NCI-H187 (cell line): ENCODE data around the gene S100A14.

ENCODE experiments used
- DNase-seq, 2 experiments: peaks; one replicate each; lab custom pipeline; 2025; lab: John Stamatoyannopoulos, UW

S100A14 gene

DNA sequence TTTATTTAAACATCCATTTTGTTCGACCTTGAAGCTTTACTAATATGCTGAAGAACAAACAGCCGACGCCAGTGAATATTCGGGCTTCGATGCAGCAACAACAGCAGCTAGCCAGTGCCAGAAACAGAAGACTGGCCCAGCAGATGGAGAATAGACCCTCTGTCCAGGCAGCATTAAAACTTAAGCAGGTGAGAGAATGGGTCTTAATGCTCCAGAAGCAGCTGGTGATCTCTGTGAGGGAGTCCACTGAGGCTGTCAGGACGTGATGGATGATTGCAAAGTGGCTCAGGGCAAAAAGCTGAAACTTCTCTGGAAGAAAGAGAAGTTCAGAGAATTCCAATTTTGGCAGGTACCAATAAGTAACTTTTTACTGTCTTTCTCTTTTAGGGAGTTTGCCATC is 22.1 kb upstream of the S100A14 start:
- no peak for DNase-seq

DNA sequence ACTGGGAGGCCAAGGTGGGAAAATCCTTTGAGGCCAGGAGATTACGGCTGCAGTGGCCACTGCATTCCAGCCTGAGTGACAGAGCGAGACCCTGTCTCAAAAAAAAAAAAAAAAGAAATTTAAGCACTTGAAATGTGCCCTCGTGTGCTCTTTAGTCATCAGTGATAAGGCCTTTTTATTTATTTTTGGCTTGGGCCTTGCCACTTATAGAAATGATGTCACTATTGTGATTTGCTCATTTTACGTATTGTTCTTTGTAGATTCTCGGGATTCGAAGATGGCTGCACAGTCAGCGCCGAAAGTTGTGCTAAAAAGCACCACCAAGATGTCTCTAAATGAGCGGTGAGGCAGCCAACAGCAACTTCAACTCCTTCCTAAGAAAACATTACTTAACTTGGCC is 20.2 kb upstream of the S100A14 start:
- no peak for DNase-seq

DNA sequence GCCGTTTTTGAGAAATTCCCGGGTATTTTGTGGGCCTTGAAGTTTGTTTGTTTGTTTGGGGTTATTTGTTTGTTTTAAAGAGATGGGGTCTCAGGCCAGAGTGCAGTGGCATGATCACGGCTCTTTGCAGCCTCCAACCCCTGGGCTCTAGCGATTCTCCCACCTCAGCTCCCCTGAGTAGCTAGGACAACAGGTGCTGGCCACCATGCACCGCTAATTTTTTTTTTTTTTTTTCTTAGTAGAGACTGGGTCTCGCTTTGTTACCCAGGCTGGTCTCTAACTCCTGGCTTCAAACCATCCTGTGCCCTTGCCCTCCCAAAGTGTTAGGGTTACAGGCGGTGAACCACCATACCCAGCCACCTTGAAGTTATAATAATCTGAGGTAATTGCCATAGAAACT is 19.7 kb upstream of the S100A14 start:
- DNase-seq = no peak

DNA sequence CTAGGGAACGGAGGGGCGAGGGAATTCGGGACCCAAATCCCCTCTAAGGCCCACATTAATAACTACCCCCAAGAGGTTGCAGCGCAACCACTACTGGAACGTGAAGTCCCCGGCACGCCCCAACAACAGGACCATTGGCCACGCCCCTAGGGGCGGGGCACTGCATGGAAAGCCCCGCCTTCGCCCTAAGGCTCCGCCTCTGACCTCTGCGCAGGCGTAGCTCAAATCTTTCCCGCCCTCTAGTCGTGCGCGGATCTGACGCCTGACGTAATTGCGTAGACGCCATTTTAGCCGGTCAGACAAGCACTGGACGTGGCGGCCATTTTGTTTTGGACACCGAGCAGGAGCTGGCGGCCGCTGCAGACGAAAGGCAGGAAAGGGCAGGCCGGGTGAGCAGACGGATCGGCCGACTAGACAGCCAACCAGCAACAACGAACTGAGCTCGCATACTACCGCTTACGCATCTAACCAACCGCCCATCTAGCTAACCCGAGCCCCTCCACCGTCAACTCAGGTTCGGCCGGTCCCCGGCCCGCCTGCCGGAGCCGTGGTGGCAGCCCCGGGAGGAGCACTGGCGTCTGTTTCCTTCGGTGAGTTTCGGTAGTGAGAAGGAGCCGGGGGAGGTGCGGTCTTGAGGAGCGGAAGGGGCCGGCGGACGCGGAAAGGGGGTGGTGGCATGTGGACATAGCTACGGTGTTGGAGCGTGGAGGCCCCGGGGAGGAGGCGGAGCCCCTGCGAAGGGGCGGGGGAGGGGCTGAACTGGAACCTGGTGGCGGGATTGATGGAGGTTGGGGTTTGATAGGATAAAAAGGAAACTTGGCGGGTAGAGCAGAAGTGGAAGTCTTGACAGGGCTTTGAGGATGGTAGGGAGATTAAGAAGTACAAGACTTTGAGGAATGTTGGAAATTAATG is 17.9 kb upstream of the S100A14 start, which contains the start of gene CHTOP:
Gene CHTOP (plus strand): TSS at position 313 of the 912 bp plus-strand sequence. CDS start 2,523 bp downstream, outside the sequence.
- DNase-seq = peak; percentile 100

DNA sequence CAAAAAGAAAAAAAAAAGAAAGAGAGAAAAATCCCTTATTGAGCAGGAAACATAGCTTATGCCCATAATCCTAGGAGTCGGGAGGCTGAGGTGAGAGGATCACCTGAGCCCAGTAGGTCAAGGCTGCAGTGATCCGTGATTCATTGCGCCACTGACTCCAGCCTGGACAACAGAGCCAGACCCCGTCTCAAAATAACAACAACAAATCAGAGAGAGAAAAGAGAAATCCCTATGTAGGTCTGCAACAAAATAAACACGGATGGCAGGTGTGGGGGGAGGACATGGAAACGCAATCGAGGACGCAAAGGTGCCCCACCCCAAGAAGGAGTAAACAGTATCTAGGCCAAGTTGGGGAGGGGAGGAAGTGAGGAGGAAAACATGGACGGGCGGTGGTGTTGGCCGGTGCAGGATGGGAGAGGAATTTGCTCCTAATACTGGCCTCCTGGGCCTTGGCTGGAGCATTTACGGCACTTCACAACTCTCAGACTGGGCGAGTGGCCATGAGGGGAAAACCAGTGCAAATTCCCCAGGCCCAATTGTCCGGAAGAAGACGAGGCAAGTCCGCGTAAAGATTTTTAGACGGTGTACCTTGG is 17.1 kb upstream of the S100A14 start:
- no peak for DNase-seq

DNA sequence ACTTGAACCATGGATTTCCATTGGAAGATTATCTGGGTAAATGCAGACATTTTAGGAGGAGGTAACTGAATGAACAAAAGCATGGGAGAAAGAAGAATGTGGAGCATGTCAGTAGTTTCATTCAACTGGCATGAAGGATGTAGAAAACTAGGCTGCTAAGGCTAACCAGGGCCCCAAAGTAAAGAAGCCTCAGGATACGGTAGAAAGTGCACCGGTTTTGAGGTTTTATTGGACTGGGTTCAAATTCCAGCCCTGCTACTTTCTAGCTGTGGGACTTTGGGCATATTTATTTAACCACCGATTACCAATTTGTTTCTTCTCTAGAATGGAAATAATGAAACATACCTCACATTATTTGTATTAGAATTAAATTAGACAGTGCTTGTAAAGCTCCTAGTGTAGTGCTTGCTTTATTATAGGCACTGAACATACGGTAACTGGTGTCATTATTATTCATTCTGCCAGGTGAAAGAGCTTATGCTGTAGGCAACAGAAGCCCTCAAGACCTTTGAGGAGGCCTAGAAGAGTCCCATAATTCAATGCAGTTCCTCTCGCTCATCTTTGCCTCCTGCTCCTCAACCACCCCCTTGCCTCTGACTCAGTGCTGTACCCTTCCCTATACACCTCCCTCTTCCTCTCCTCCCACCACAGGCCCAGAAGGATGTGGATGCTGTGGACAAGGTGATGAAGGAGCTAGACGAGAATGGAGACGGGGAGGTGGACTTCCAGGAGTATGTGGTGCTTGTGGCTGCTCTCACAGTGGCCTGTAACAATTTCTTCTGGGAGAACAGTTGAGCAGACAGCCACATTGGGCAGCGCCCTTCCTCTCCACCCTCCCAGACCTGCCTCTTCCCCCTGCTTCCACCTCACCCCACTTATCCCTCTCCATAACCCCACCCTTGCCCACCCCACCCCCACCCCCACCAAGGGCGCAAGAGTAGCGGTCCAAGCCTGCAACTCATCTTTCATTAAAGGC is 15.2 kb upstream of the S100A14 start:
- DNase-seq = no peak

DNA sequence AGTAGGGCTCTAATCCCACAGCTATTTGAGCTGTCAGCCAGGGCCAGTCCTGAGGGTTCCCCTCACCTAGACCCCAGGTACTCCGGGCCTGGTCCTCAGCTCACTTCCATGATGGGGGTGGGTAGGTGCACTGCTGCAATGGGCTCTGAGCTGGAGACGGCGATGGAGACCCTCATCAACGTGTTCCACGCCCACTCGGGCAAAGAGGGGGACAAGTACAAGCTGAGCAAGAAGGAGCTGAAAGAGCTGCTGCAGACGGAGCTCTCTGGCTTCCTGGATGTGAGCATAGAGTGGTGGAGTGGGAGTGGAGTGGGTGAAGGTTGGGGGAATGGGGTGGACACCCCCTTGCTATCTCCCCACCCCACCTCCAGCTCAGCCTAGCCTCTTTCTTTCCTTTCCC is 14.3 kb upstream of the S100A14 start:
- no peak for DNase-seq

DNA sequence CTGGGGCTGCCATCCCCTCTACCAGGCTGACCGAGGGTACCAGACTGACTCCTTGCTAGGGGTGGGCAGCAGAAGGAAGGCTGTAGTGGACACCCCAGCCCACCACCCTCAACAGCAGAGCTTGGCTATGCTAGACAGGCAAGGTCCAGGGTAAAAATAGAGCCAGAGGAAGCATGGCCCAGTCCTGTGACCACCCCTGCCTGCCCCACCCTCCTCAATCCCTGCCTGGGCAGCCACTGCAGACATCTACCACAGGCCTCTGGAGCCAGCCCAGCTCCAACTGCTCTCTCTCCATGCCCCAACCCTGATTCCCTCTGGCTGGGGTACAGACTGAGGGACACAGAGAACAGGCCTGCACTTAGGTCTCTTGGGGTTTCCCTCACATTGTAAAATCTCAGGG is 13.8 kb upstream of the S100A14 start:
- no peak for DNase-seq

DNA sequence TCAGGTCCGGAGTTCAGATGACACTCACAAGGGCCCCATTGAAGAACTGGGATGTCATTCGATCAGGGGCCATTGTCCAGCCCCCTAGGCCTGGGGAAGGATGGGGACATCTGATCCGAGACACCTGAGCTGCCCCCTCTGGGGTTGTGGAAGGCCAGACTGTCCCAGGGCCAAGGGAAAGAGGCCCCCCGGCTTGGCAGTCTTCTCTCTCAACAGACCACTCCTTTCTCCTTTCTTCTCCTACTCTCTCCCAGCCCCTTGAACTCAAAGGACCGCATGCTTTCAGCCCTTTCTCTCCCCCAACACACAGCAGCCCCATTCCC is 13.2 kb upstream of the S100A14 start:
- DNase-seq = no peak

DNA sequence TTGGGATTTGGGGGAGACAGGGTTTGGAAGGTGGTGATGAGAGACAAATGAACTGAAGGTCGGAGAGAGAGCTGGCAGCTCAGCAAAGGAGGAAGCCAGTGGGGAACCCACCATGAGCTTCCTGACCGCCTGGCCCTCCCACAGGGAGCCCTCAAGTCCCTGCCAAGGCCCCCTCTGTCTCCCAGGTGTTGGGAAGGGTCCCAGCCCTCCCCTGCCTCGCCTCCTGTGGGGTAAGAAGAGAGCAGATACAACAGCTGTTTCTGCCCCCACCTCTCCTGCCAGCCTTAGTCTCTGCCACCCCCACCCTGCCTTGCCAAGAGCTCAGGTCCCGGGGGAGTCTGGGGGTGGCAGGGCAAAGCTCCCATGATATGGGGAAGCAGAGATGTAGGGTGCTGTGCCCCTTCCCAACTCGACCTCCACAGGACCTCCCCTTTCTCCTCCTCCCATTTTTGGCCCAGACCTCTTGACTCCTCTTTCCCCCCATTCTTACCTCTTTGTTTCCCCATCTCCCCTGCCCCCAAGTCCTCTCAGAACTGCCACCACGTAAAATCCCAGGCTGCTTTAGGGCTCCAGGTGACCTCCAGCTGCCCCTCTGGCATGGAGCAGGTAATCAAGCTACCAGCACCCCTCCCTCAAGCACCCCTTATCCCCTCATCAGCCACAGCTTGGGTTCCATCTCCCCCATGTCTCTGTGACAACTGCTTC is 12.7 kb upstream of the S100A14 start:
- DNase-seq = no peak

DNA sequence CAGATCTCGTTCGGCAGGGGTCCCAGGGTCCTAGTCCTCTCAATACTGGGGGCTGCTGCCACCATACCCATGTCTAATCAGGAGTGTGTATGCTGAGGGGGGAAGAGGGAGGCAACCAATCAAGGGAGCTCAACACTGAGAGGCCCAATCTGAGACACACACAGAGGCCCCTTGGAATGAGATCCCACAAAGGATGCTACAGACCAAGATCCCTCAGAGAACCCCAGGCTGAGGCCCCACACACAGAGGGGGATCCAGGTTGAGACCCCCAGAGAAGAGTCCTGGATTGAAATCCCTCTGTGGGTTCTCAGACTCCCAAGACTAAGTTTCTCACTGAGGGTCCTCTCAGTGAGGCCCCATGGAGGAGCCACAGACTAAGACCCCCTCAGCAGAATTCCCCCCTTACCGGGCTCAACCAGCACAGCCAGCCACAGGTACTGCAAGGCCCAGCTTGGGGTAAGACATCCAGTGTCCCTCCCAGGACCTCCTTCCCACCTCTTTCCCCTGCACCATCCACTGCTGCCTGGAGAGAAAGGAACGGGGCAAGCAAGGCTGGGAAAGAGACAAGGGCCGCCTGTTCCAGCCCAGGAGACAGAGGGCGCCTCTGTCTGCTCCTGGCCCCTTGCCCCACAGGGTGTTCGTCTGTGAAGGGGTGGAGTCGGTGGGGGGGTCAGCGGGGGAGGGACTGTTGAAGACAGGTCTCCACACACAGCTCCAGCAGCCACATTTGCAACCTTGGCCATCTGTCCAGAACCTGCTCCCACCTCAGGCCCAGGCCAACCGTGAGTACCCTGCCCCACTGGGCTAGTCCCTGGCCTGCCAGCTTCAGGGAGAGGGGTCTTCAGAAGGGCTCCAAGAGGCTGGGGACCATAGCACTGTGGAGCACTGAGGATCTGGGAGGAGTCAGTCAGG is 11.8 kb upstream of the S100A14 start, which contains the start of gene S100A1:
Gene S100A1 (plus strand): TSS at position 720 of the 912 bp plus-strand sequence. CDS start 2,088 bp downstream, outside the sequence.
- DNase-seq = no peak

DNA sequence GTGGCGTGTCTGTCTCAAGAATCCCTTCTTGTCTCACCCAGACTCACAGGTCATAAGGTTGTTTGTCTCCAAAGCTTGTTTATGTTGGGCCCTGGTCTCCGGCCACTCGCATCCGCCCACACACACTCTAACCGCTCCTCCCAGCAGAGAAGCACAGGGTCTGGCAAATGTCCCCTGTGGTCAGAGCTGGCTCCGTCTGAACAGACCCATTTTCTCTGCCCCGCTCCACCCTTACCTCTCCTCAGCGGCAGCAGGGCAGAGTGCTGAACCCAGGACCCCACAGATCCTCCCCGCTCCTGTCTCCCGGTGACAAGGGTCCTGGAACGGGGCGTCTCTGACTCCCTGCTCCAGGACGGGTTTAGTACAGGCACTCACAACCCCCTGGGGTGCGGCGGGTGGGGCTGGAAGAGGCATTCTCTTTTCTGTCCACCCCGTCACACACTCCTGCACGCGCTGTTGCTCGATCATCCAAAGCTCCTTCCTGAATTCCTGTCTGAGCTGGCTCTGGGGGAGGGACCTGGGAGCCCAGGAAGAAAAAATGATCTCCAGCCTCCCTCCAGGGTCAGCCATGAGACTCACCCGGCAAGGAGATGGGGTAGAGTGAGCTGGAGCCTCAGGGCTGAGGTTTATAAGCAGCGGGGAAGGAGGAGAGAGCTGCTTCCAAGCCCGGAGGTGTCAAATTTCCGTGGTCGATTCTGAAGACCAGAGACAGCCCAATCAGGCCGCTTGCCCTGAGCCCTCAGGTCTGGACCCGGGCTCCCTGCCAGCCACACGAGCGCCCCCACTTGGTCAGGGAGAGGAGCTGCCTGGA is 11.0 kb upstream of the S100A14 start, which contains the start of gene S100A13:
Gene S100A13 (minus strand): TSS at position 602 of the 811 bp plus-strand sequence. CDS start 1,033 bp downstream, outside the sequence.
- DNase-seq = peak; percentile 97 to 98

DNA sequence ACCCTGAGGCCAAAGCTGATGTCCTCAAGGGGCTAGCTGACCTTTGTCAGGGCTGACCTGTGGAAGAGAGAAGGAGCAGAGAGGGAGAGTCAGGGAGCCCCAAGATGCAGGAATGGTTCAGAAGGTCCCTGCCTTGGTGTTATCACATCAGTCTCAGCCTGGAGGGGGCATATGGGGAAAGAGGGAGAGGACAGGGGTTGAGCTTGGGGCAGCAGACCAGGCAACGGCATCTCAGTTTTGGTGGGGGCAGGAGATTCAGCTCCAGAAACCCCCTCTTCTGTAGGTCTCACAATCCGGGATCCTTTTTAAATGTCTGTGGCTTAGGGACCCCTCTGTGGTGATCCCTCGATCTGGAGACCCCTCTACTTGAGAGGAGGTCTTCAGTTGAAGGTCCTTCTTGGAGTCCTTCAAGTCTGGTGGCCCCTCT is 10.4 kb upstream of the S100A14 start:
- DNase-seq = no peak

DNA sequence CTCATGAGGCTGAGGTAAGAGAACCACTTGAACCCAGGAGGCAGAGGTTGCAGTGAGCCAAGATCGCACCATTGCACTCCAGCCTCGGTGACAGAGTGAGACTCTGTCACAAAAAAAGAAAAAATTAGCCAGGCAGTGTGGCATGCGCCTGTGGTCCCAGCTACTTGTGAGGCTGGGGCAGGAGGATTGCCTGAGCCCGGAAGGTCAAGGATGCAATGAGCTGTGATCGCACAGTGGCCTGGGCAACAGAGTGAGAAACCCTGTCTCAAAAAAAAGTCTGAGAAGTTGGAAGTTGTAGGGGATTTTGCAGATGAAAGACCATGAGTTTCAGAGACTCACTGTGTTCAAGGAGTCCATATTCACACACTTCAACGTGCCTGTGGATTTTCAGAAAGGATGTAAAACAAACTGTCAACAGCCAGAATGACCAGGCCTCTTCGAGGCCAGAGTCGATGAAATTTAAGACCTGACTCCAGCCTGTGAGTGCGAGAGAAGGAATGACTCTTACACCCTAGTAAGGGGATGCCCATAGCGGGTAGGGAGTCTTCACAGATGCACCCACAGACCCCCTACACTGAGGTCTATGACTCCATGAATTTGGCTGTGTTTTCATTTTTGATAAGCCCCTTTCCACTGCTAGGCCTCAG is 9.0 kb upstream of the S100A14 start:
- DNase-seq = no peak

DNA sequence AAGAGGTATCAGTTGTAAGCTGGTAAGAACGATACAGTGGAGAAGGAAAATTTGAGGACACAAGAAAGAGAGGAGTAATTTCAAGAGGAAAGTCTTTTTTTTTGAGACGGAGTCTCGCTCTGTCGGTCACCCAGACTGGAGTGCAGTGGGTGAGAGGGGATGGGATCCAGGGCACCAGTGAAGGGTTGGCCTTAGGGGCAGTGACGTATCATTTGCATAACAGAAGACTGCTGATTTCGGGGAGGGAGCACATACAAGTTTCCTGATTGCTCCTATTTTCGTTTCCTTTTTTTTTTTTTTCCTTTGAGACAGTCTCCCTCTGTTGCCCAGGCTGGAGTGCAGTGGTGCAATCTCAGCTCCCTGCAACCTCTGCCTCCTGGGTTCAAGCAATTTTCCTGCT is 7.0 kb upstream of the S100A14 start:
- DNase-seq = no peak

DNA sequence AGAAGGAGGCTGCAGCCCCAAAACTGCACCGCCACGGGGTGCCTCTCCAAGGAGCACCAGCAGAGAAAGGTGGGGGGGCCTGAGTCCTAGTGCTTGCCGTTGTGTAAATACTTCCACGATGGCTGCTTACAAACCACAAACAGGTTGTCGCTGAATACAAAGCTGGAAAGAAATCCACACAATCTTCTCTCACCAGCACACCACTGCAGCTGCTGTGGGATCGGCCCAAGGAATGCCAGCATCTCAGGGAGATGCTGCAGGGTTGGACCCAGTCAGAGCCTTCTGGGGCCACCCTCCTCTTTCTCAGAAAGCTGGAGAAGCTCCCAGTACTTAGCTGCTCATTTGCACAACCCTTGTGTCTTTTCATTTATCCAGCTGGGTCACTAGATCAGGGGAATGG is 3.0 kb upstream of the S100A14 start:
- no peak for DNase-seq

DNA sequence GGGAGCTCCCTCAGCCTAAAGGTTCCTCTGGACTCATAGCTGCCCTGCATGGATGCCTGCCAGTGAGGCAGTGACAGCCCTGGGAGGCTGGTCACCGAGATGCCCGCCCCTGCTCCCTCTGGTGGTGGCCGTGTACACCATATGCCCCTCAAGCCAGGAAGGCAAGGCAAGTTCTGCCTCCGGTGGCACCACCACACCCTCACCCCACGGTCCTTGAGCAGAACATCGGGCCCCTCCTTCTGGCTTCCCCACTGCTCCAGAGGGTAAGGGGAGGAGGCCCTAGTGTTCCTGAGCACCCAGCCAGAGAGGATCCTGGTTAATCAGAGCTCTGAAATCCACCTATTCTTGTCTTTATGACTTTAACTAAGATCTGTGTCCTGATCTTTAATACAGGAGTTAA is 1.5 kb upstream of the S100A14 start:
- peak in 1 of 2 experiments; percentile 43 for DNase-seq

DNA sequence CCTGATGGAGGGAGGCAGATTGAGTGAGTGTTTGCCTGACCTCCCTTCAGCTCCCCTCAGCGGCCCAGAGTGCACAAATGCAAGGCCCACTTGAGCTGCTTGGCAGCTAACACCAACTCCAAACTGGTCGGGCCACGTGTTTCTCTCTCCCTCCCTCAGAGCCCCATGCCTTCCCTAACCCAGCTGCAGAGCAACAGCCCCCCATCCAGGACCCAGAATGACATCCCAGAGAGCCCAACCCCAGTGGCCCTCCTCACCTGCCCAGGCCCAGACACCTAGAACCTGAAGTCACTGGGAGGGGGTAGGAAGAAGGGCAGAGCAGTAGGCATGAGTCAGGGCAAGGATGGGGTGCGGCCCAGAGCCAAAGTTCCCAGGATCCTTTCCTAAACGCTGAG is 789 bp upstream of the S100A14 start:
- DNase-seq = no peak

DNA sequence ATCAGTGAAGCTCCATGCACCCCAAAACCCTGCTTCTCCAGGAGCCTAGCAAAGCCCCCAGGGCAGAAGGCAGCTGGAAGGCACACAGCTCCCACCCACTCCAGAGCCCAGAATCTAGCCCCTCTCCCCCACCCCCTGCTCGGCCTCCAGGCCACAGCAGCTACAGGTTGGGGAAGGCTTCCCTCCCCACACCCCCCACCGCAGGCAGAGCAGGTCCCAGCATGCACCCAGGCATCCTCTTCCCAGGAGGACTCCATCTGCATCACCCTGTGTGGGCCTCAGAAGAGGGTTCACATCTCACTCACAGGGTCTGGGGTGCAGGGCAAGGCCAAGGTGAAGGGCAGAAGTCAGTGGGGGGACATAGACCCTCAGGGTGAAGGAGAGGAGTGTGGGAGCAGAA is 719 bp downstream of the S100A14 start:
- no peak for DNase-seq
